HepG2 (cell line): ENCODE results near the gene SNRPN. TPM values are rescaled to one million over a fixed set of nuclear protein-coding genes. Genes with fewer than 3 reads are reported as not detected.

Source experiments
- ATAC-seq: fragments of 200-7000 bp; cut with Tn5 transposase; 3 replicates; pipeline ENCODE4 v1.9.1; 2020; ENCODE audit warnings: mild to moderate bottlenecking, moderate library complexity
- BruUV-seq: library from RNA; stranded (reverse); fragments of 400-500 nt; replicated peaks from 2 replicates; lab custom pipeline; 2021; lab: Mats Ljungman, UMichigan
- CTCF ChIA-PET: fragments of 300-600 bp; formaldehyde crosslinking; extraction: SDS; loops from one replicate; lab custom pipeline; 2021; ENCODE audit warnings: low total read pairs, inconsistent platforms, low intra/inter-chr PET ratio; lab: Yijun Ruan, JAX
- POLR2A ChIA-PET: fragments of 350-600 bp; sonication (Branson Sonifier 250); formaldehyde crosslinking; loops from one replicate; lab custom pipeline; 2020; ENCODE audit warnings: antibody characterized with exemption, inconsistent platforms; lab: Yijun Ruan, JAX
- DNase-seq: peaks from one replicate; pipeline ENCODE4 v3.0.0-alpha.2; 2015; ENCODE audit warnings: low spot score
- FAIRE-seq: peaks from 3 replicates; lab custom pipeline; 2011; peaks lifted over from hg19 to GRCh38; lab: Jason Lieb, UNC
- H2AFZ ChIP-seq: one replicate; pipeline ENCODE4 v1.6.1; 2011; ENCODE audit warnings: low read length, inconsistent platforms
- H3K27ac ChIP-seq: fragments of 300-600 bp; 3 replicates; pipeline ENCODE4 v1.8.0; 2011; ENCODE audit warnings: mixed run types, mild to moderate bottlenecking, mixed read lengths, low read length, inconsistent platforms; ENCODE audit not compliant: insufficient read depth; ENCODE audit errors: extremely low read length
- H3K27me3 ChIP-seq, 2 experiments: fragments of 200-600 bp in 1 of 2; 2 replicates in 1 of 2; 3 replicates in 1 of 2; pipeline versions ENCODE4 v1.6.0 to v1.8.0; 2011; ENCODE audit warnings: low read length in 2 of 2, mild to moderate bottlenecking in 2 of 2, moderate library complexity in 2 of 2, inconsistent platforms in 1 of 2; ENCODE audit not compliant: insufficient read depth in 2 of 2, control insufficient read depth in 1 of 2
- H3K36me3 ChIP-seq, 2 experiments: fragments of 200-600 bp in 1 of 2; replicated peaks in 1 of 2; 2 replicates in 1 of 2; 3 replicates in 1 of 2; pipeline versions ENCODE4 v1.5.1 to v1.8.0; 2011; ENCODE audit warnings: low read length in 2 of 2, inconsistent platforms in 1 of 2; ENCODE audit not compliant: insufficient read depth in 2 of 2, control insufficient read depth in 1 of 2
- H3K4me1 ChIP-seq: 2 replicates; pipeline ENCODE4 v1.5.1; 2012; ENCODE audit warnings: low read length, inconsistent platforms; ENCODE audit not compliant: insufficient read depth
- H3K4me2 ChIP-seq: 2 replicates; pipeline ENCODE4 v1.6.0; 2011; ENCODE audit warnings: low read depth, low read length, inconsistent platforms
- H3K4me3 ChIP-seq, 3 experiments: fragments of 200-600 bp in 1 of 3; sonication (generic), shearing (Covaris generic) in 1 of 3; replicated peaks in 1 of 3; 2 replicates each; pipeline ENCODE4 v1.5.1; 2011 to 2016; ENCODE audit warnings: low read length in 3 of 3, inconsistent platforms in 2 of 3, low read depth in 2 of 3, mild to moderate bottlenecking in 2 of 3, control low read depth in 1 of 3, mixed read lengths in 1 of 3; ENCODE audit not compliant: insufficient read depth in 1 of 3
- H3K79me2 ChIP-seq: one replicate; pipeline ENCODE4 v1.6.1; 2011; ENCODE audit warnings: low read length, inconsistent platforms; ENCODE audit not compliant: insufficient read depth
- H3K9ac ChIP-seq: 2 replicates; pipeline ENCODE4 v1.6.0; 2011; ENCODE audit warnings: mild to moderate bottlenecking, low read depth, low read length, inconsistent platforms; ENCODE audit not compliant: insufficient read depth
- H3K9me3 ChIP-seq: 2 replicates; pipeline ENCODE4 v1.5.1; 2012; ENCODE audit warnings: mild to moderate bottlenecking, low read length
- H4K20me1 ChIP-seq: 2 replicates; pipeline ENCODE4 v1.6.0; 2011; ENCODE audit warnings: inconsistent platforms, mild to moderate bottlenecking, low read length, moderate library complexity; ENCODE audit not compliant: insufficient read depth
- RFX1 ChIP-seq: fragments of 450-650 bp; IDR thresholded peaks from 2 replicates; pipeline ENCODE4 v1.6.1; 2017
- TCF7 ChIP-seq: sonication (generic); IDR thresholded peaks from 2 replicates; pipeline ENCODE4 v1.6.1; 2016; ENCODE audit warnings: antibody characterized with exemption, low read depth
- ZNF367 ChIP-seq: sonication (generic); formaldehyde crosslinking; IDR thresholded peaks from 2 replicates; pipeline ENCODE4 v1.4.0; 2020; ENCODE audit warnings: missing genetic modification reagents, borderline replicate concordance
- ZNF878 ChIP-seq: sonication (generic); formaldehyde crosslinking; IDR thresholded peaks from 2 replicates; pipeline ENCODE4 v1.8.1; 2023; ENCODE audit warnings: mild to moderate bottlenecking, missing genetic modification reagents, moderate library complexity
- WGBS: methylation state at CpG from one replicate; pipeline ENCODE4 v1.1.6; 2017; ENCODE audit warnings: low lambda C conversion rate; 5-methylcytosine and 5-hydroxymethylcytosine counted together
- in situ Hi-C: cut with HindIII; loops from 2 replicates; pipeline ENCODE4 v1.10.0; 2017; ENCODE audit warnings: low pct_unique_long_range_greater_than_20kb; ENCODE audit not compliant: extremely low pct_ligation_motif_present
- intact Hi-C: fragments of 100-400 bp; cut with micrococcal nuclease; formaldehyde crosslinking; loops from one replicate; pipeline ENCODE4 v1.10.0; 2022; ENCODE audit not compliant: unreplicated experiment
- polyA plus RNA-seq, 8 experiments: library from polyadenylated mRNA; depleted of rRNA in 3 of 8; stranded (reverse) in 7 of 8; unstranded in 1 of 8; fragments of >200 nt; fragmentation: Illumina TruSeq in 4 of 8; extraction: Trizol in 4 of 8; gene quantifications; 2 replicates each; pipeline versions ENCODE4 v1.2.1 to v1.2.3, GENCODE V29; 2011 to 2016; ENCODE audit warnings: low read depth in 4 of 8, missing spikeins in 1 of 8, mixed read lengths in 1 of 8; ENCODE audit not compliant: insufficient read depth in 1 of 8
- total RNA-seq, 5 experiments: library from RNA; depleted of rRNA; stranded (reverse); fragments of >200 nt; fragmentation: Illumina TruSeq; extraction: Trizol; gene quantifications; 2 replicates each; pipeline ENCODE4 v1.2.3, GENCODE V29; 2016; ENCODE audit warnings: low read depth in 1 of 5
- TF ChIP-seq, protein P1 (sequence below): sonication (generic); formaldehyde crosslinking; IDR thresholded peaks from 2 replicates; pipeline ENCODE4 v1.5.0; 2020; ENCODE audit warnings: missing genetic modification reagents
- TF ChIP-seq, protein P2 (sequence below): IDR thresholded peaks from 2 replicates; pipeline ENCODE4 v1.6.1; 2012; ENCODE audit warnings: inconsistent platforms
- TF ChIP-seq, protein P3 (sequence below): sonication (generic); formaldehyde crosslinking; IDR thresholded peaks from 2 replicates; pipeline ENCODE4 v1.4.0; 2020; ENCODE audit warnings: missing genetic modification reagents, mild to moderate bottlenecking, borderline replicate concordance

SNRPN gene
- total and polyA plus RNA-seq, 2 of the 13 experiments (the other 11 are each of a cell fraction or from before 2014, with no cell fraction given), result 133 to 212 TPM

DNA sequence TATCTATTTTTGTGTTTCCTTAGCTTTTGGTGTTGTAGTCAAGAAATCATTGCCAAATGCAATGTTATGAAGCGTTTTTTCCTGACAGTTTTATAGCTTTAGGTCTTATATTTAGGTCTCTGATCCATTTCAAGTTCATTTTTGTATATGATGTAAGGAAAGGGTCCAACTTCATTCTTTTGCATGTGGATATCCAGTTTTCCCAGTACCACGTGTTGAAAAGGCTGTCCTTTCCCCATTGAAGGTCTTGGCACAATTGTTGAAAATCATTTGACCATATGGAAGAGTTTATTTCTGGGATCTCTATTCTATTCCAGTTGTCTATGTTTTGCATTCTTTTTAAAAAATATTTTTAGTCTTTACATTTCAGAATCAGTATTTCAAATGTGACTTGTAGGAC lies 14.6 kb upstream of the SNRPN start:
- in situ Hi-C loops, result no loop called here
- no TSS peak for BruUV-seq
- peaks cover 10% of the 10 kb centered on the region for H3K4me1 ChIP-seq
- H3K27ac ChIP-seq, result no peak overlapping the region
- no peak overlapping the region for H2AFZ ChIP-seq
- TF ChIP-seq ZNF878 (CRISPR knock-in tag) (no peak), ZNF367 (CRISPR knock-in tag) (no peak), RFX1 (no peak), TCF7 (no peak)
- TF ChIP-seq, protein P1, sequence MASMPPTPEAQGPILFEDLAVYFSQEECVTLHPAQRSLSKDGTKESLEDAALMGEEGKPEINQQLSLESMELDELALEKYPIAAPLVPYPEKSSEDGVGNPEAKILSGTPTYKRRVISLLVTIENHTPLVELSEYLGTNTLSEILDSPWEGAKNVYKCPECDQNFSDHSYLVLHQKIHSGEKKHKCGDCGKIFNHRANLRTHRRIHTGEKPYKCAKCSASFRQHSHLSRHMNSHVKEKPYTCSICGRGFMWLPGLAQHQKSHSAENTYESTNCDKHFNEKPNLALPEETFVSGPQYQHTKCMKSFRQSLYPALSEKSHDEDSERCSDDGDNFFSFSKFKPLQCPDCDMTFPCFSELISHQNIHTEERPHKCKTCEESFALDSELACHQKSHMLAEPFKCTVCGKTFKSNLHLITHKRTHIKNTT (CRISPR knock-in tag), result no peak
- TF ChIP-seq, protein P2, sequence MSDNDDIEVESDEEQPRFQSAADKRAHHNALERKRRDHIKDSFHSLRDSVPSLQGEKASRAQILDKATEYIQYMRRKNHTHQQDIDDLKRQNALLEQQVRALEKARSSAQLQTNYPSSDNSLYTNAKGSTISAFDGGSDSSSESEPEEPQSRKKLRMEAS, result no peak
- TF ChIP-seq, protein P3, sequence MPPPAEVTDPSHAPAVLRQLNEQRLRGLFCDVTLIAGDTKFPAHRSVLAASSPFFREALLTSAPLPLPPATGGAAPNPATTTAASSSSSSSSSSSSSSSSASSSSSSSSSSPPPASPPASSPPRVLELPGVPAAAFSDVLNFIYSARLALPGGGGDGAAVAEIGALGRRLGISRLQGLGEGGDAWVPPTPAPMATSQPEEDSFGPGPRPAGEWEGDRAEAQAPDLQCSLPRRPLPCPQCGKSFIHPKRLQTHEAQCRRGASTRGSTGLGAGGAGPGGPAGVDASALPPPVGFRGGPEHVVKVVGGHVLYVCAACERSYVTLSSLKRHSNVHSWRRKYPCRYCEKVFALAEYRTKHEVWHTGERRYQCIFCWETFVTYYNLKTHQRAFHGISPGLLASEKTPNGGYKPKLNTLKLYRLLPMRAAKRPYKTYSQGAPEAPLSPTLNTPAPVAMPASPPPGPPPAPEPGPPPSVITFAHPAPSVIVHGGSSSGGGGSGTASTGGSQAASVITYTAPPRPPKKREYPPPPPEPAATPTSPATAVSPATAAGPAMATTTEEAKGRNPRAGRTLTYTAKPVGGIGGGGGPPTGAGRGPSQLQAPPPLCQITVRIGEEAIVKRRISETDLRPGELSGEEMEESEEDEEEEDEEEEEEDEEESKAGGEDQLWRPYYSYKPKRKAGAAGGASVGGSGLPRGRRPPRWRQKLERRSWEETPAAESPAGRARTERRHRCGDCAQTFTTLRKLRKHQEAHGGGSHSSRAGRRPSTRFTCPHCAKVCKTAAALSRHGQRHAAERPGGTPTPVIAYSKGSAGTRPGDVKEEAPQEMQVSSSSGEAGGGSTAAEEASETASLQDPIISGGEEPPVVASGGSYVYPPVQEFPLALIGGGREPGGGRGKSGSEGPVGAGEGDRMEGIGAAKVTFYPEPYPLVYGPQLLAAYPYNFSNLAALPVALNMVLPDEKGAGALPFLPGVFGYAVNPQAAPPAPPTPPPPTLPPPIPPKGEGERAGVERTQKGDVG, result no peak
- POLR2A ChIA-PET, result no interaction called here
- FAIRE-seq (no peak), DNase-seq (no peak), ATAC-seq (no peak)
- no peaks in the 10 kb centered on the region for H3K79me2 ChIP-seq
- CTCF ChIA-PET, result no interaction called here
- H4K20me1 ChIP-seq, result no peaks in the 10 kb centered on the region
- 19% methylated on average over 2 of the region's 2 CpGs for WGBS
- no peak overlapping the region for H3K9ac ChIP-seq
- H3K9me3 ChIP-seq, result peaks cover 67% of the 10 kb centered on the region
- H3K36me3 ChIP-seq, result no peaks in the 10 kb centered on the region
- intact Hi-C loops, result no loop called here
- no peak overlapping the region for H3K4me3 ChIP-seq
- no peak overlapping the region for H3K4me2 ChIP-seq
- no peaks in the 10 kb centered on the region for H3K27me3 ChIP-seq
